Memory B cell (primary cell): ENCODE measurements around the gene RASAL2.
A peak's percentile ranks its signal among the peaks of the same experiment; 100 is the strongest.

Experiments
- ATAC-seq: fragments of 150-1000 bp; cut with Tn5 transposase; 2 replicates; pipeline ENCODE4 v1.10.0; 2021; ENCODE audit warnings: low read depth, mild to moderate bottlenecking, moderate library complexity
- DNase-seq, 2 donors: peaks; one replicate each; pipeline ENCODE4 v3.0.0; 2022; ENCODE audit warnings: low spot score in 2 of 2
- H3K27ac Mint-ChIP-seq: one replicate; pipeline ENCODE4 v1.8.0; 2022; ENCODE audit warnings: mild to moderate bottlenecking, moderate library complexity, mixed read lengths
- H3K27me3 Mint-ChIP-seq: one replicate; pipeline ENCODE4 v1.8.0; 2022; ENCODE audit warnings: mixed read lengths
- H3K36me3 Mint-ChIP-seq: one replicate; pipeline ENCODE4 v1.8.0; 2022; ENCODE audit warnings: mild to moderate bottlenecking, mixed read lengths
- H3K4me1 Mint-ChIP-seq: one replicate; pipeline ENCODE4 v1.8.0; 2022; ENCODE audit warnings: mixed read lengths
- H3K4me3 Mint-ChIP-seq: one replicate; pipeline ENCODE4 v1.8.0; 2022; ENCODE audit warnings: mild to moderate bottlenecking, moderate library complexity, mixed read lengths
- H3K9me3 Mint-ChIP-seq: one replicate; pipeline ENCODE4 v1.8.0; 2022; ENCODE audit warnings: mixed read lengths

The RASAL2 gene

DNA sequence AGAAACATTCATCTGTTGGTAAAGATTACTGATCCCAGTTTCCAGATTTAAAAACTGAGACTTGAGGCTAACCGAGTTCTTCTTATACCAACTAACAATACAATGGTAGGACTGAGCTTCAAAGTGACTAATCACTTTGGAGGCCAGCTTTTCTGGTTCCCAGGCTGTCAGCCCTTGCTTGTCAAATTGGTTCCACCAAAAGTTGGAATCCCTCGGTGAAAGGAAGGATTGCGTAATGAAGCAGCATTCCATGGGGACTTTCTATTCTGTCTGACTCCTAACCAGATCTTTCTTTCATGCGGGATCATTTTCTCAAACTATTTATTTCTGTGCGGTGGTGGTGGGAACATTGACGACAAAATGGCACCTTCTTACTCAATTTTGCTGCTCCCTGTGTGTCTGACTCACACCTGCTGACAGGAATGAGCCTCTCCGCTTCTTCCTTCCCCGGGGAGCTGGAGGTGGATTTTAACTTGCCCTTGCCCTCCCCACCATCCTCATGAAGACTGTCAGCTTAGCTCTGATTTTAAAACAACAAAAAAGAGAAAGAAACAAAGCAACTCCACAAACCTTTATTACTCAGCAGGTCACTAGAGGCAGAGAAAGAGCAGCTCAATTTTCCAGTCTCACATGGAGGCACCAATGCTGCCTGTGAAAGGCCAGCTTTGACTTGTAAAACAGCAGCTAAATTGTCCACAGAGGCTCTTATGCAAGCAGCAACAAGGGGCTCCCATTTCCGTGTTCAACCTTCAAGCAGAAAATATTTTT, 32.9 kb upstream of the RASAL2 start:
- DNase-seq (no peak), ATAC-seq (no peak)
- no peak overlapping the region for H3K27ac Mint-ChIP-seq
- H3K27me3 Mint-ChIP-seq = peaks cover 5% of the 10 kb centered on the region
- H3K4me3 Mint-ChIP-seq = no peak overlapping the region
- no peaks in the 10 kb centered on the region for H3K36me3 Mint-ChIP-seq
- peaks cover 4% of the 10 kb centered on the region for H3K4me1 Mint-ChIP-seq
- H3K9me3 Mint-ChIP-seq = peaks cover 1% of the 10 kb centered on the region

DNA sequence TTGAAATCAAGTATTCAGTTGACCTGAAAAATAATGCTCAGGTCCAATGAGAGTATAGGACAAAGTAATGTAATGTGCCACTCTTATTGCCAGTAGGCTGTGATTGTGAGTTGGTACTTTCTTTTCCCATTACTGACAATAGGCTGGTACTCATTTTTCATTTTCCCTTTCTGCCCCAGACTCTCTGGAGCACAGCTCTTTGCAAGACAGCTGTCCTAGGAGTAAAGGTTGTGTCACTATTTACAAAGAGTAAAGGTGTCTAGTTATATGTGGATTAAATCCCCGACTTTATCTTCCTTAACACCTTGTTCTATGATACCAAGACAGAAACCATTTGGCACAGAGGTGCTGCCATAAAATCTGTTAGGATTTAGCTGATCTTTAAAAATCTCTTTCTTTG, 32.3 kb upstream of the RASAL2 start:
- no peak for ATAC-seq
- Mint-ChIP-seq H3K36me3 (no peaks in the 10 kb centered on the region), H3K27me3 (peaks cover 5% of the 10 kb centered on the region), H3K27ac (no peak overlapping the region), H3K4me3 (no peak overlapping the region), H3K9me3 (peaks cover 1% of the 10 kb centered on the region), H3K4me1 (peaks cover 2% of the 10 kb centered on the region)
- DNase-seq = no peak

DNA sequence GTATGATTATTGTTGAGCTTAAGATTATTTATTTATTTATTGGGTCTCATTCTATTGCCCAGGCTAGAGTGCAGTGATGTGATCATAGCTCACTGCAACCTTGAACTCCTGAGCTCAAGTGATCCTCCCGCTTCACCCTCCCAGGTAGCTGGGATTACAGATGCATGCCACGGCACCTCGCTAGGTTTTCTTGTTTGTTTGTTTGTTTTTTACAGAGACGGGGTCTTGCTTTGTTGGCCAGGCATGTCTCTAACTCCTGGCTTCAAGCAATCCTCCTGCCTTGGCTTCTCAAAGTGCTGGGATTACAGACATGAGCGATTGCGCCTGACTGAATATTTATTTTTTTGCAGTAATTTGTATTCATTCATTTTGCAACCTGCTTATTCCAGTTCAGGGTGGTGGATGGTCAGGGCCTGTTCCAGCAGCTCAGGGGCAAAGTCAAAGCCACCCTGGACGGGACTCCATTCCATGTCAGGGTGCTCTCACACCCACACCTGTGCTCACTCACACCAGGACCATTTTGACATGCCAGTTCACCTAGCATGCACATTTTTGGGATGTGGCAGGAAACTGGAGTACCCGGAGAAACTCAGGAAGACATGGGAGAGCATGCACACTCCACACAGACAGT, 29.6 kb upstream of the RASAL2 start:
- H3K27me3 Mint-ChIP-seq = peaks cover 3% of the 10 kb centered on the region
- DNase-seq (no peak), ATAC-seq (no peak)
- H3K9me3 Mint-ChIP-seq = peaks cover 1% of the 10 kb centered on the region
- no peak overlapping the region for H3K4me3 Mint-ChIP-seq
- no peak overlapping the region for H3K27ac Mint-ChIP-seq
- H3K4me1 Mint-ChIP-seq = peaks cover 10% of the 10 kb centered on the region
- H3K36me3 Mint-ChIP-seq = no peaks in the 10 kb centered on the region

DNA sequence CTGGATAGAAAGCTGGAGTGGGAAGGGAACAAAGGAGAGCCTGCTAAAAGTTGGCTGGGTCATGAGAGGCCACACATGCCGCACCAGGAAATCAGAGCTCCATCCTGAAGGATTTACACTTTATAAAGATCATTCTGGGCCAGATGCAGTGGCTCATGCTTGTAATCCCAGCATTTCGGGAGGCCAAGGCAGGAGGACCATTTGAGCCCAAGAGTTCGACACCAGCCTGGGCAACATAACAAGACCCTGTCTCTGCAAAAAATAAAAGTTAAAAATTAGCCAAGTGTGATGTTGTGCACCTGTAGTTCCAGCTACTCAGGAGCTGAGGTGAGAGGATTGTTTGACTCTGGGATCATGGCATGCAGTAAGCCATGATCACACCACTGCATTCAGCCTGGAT, 28.7 kb upstream of the RASAL2 start:
- Mint-ChIP-seq H3K27me3 (no peaks in the 10 kb centered on the region), H3K9me3 (peaks cover 1% of the 10 kb centered on the region), H3K4me1 (peaks cover 10% of the 10 kb centered on the region), H3K36me3 (no peaks in the 10 kb centered on the region), H3K27ac (no peak overlapping the region), H3K4me3 (no peak overlapping the region)
- DNase-seq (no peak), ATAC-seq (no peak)

DNA sequence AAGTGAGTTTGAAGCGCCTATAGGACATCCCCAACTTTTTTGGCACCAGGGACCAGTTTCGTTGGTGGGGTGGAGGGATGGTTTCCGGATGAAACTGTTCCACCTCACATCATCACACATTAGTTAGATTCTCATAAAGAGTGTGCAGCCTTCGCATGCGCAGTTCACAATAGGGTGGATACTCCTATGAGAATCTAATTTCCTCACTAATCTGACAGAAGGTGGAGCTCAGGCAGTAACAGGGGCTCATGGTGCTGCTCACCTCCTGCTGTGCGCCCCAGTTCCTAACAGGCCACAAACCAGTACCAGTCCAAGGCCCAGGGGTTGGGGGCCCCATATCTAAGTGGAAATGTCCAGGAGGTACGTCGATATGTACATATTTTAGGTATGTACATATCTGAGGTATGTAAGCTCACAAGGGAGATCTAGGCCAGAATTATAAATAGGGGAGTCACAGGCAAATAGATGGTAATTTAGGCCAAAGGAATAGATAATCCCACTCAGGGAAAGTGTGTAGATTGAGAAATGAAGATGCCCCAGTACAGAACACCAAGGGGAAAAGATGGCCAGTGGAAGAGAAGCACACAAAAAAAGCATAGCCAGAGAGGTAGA, 27.5 kb upstream of the RASAL2 start:
- no peak for DNase-seq
- Mint-ChIP-seq H3K4me3 (no peak overlapping the region), H3K4me1 (peaks cover 10% of the 10 kb centered on the region), H3K27ac (no peak overlapping the region), H3K36me3 (no peaks in the 10 kb centered on the region), H3K27me3 (no peaks in the 10 kb centered on the region), H3K9me3 (peaks cover 1% of the 10 kb centered on the region)
- ATAC-seq = no peak

DNA sequence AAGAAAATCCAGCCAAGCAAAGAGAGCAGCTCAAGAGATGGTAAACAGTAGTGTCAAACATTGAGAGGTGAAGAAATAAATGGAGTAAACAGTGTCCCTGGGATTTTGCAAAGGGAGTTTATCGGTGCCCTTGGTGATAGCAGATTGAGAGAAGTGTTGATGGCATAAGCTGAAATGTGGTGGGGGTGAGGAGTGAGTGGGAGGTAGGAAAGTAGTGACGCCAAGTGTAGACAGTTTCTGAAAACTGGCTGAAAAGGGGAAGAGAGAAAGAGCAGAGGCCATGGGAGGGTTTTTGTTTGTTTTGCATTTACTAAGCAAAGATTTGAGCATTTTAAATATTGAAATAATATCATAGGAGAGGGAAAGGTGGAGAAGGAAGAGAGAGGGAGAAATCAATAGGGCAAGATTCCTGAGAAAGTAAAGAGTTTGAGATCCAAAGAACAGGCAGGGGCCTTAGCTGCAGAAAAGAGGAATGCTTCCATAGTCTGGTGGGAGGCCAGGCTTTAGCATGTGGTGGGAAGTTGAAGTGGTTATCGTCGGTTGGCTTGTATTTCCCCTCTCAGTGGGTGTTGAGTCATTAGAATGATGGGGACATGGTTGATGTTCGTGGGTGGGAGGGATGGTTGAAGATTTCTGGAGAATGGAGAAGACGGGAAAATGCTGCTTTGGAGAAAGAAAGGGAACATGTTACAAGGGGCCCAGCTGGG, 26.8 kb upstream of the RASAL2 start:
- H3K4me1 Mint-ChIP-seq = peaks cover 10% of the 10 kb centered on the region
- H3K36me3 Mint-ChIP-seq = no peaks in the 10 kb centered on the region
- DNase-seq = no peak
- H3K27me3 Mint-ChIP-seq = no peaks in the 10 kb centered on the region
- no peak overlapping the region for H3K27ac Mint-ChIP-seq
- peak; percentile 60 for ATAC-seq
- H3K9me3 Mint-ChIP-seq = peaks cover 1% of the 10 kb centered on the region
- H3K4me3 Mint-ChIP-seq = no peak overlapping the region

DNA sequence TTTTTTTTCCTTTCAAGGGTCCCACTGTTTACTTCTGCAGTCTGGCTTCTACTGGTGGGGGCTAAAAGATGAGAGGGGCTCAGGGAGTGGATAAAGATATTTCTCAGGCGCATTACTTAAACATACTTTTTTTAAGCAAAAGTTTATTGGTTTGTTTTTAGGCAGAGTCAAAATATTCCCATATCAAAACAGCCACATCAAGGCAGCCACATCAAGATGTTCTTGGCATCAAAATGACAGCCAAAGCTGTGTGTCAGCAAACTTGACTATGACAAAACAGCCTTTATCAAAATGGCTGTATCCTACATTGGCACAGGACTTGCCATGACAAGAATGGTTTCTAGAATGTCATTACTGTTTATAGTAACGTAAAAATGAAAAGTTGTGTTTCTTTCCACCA, 22.1 kb upstream of the RASAL2 start:
- H3K4me1 Mint-ChIP-seq = peaks cover 6% of the 10 kb centered on the region
- no peak overlapping the region for H3K4me3 Mint-ChIP-seq
- no peak for DNase-seq
- no peaks in the 10 kb centered on the region for H3K9me3 Mint-ChIP-seq
- ATAC-seq = no peak
- H3K27ac Mint-ChIP-seq = no peak overlapping the region
- no peaks in the 10 kb centered on the region for H3K36me3 Mint-ChIP-seq
- peaks cover 1% of the 10 kb centered on the region for H3K27me3 Mint-ChIP-seq

DNA sequence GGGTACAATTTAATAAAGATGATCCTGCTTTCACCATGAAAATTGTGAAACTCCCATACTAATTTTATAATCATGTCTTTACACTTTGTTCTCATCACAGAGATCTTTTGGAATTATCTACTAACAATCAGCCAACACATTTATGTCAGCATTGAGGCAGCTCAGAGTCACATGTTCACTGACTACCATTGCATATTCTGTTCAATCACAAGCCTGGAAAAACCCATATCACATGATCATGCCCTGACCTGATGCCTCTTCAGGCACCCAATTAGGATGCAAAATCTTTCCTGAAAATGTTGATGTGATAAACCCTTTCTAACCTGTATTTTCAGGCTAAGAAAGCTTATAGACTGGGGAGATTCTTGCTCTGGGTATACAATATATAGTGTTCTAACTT, 21.6 kb upstream of the RASAL2 start:
- DNase-seq = no peak
- Mint-ChIP-seq H3K27me3 (peaks cover 3% of the 10 kb centered on the region), H3K4me1 (peaks cover under 1% of the 10 kb centered on the region), H3K27ac (no peak overlapping the region), H3K36me3 (no peaks in the 10 kb centered on the region), H3K9me3 (no peaks in the 10 kb centered on the region), H3K4me3 (no peak overlapping the region)
- no peak for ATAC-seq

DNA sequence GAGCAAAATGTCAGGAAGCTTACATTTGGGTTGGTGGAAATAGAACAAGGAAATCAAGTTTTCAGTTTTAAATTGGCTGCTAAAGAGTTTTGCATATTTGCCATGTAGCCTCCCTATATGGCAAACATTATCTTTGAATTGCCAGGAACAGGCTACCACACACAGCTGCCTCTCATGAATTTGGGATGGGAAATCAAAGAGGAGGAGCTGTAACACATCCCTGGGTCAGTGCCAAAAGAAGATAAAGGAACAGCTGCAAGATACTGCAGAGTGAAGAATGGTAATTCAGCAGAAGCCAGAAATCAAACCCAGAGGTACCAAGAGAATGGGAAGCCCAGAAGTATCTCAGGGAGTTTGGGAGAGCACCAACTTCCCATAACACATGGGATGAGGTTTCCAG, 18.6 kb upstream of the RASAL2 start:
- peaks cover 4% of the 10 kb centered on the region for H3K27me3 Mint-ChIP-seq
- H3K4me3 Mint-ChIP-seq = no peak overlapping the region
- H3K9me3 Mint-ChIP-seq = no peaks in the 10 kb centered on the region
- H3K4me1 Mint-ChIP-seq = no peaks in the 10 kb centered on the region
- DNase-seq = no peak
- H3K36me3 Mint-ChIP-seq = no peaks in the 10 kb centered on the region
- ATAC-seq = no peak
- H3K27ac Mint-ChIP-seq = no peak overlapping the region

DNA sequence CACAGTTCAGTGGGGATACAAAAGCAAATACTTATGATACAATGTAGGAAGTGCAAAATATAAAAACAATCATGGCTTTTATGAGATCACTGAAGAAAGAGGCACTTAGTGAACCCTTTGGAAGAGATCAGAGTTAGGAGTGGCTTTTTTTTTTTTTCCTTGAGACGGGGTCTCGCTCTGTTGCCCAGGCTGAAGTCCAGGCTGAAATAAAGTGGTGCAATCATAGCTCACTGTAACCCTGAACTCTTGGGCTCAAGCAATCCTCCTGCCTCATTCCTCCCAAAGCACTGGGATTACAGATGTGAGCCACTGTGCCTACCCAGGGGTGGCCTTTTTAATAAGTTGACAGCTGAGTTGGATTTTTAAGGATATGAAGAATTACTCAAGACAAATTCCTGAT, 17.3 kb upstream of the RASAL2 start:
- DNase-seq = no peak
- Mint-ChIP-seq H3K27me3 (peaks cover 4% of the 10 kb centered on the region), H3K4me3 (no peak overlapping the region), H3K27ac (no peak overlapping the region), H3K9me3 (no peaks in the 10 kb centered on the region), H3K4me1 (no peaks in the 10 kb centered on the region), H3K36me3 (no peaks in the 10 kb centered on the region)
- no peak for ATAC-seq

DNA sequence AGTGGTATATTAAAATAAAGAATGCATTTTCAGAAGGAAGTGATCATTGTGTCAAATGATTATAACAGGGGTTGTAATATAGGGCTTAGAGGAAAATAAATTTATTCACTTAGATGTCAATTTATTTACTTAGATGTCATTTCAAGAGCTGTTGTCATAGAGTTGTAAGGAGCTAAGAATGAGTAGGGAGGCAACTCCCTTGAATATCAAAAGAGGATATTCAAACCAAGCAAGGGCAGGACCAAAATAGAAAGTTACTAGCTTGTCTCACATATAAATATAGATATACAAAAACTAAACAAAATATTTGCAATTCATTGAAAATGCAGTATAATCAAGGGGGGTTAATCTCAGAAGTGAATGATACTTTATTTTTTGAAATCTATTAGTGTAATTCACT, 16.0 kb upstream of the RASAL2 start:
- Mint-ChIP-seq H3K4me3 (no peak overlapping the region), H3K9me3 (no peaks in the 10 kb centered on the region), H3K27me3 (peaks cover 4% of the 10 kb centered on the region), H3K4me1 (no peaks in the 10 kb centered on the region), H3K27ac (no peak overlapping the region), H3K36me3 (no peaks in the 10 kb centered on the region)
- DNase-seq = no peak
- no peak for ATAC-seq

DNA sequence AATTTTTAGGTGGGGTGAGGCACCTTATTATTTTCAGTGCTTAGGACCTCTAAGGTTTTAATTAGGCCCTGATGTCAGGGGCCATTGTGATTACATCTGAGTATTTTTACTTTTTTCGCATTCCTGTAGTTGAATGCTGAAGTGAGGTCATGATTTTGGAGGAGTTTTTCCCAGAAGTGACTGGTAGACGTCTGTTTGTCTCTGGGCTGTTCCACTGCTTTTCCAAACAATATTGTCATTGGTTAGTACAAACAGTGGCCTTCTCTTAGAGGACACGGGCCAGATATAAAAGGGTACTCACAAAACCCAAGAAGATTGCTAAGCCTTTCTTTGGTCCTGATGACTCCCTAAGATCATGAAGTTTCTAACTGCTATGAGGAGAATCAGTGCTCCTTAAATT, 7.6 kb upstream of the RASAL2 start:
- H3K4me1 Mint-ChIP-seq = no peaks in the 10 kb centered on the region
- no peak overlapping the region for H3K4me3 Mint-ChIP-seq
- no peak for DNase-seq
- H3K27me3 Mint-ChIP-seq = peaks cover 14% of the 10 kb centered on the region
- ATAC-seq = no peak
- H3K27ac Mint-ChIP-seq = no peak overlapping the region
- no peaks in the 10 kb centered on the region for H3K36me3 Mint-ChIP-seq
- no peaks in the 10 kb centered on the region for H3K9me3 Mint-ChIP-seq

DNA sequence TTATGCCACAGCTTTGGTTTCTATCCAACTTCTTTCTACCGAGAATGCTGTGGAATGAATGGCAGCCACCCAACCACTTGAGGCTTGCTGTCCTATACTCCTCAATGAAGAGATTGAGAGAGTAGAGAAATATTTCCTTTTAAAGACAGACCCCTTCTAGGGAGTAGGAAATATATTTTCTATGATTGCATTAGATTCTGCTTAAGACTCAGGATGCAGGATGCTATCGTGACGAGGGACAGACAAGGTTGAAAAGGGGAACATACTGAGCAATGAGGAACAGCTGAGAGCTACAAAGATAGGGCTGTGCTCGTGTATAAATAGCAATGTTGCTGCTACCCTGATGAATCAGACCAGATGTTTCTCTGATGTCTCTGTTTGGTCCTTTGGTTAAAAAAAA, 7.1 kb upstream of the RASAL2 start:
- Mint-ChIP-seq H3K27me3 (peaks cover 19% of the 10 kb centered on the region), H3K9me3 (no peaks in the 10 kb centered on the region), H3K4me1 (no peaks in the 10 kb centered on the region), H3K4me3 (no peak overlapping the region), H3K36me3 (no peaks in the 10 kb centered on the region), H3K27ac (no peak overlapping the region)
- DNase-seq (no peak), ATAC-seq (no peak)

DNA sequence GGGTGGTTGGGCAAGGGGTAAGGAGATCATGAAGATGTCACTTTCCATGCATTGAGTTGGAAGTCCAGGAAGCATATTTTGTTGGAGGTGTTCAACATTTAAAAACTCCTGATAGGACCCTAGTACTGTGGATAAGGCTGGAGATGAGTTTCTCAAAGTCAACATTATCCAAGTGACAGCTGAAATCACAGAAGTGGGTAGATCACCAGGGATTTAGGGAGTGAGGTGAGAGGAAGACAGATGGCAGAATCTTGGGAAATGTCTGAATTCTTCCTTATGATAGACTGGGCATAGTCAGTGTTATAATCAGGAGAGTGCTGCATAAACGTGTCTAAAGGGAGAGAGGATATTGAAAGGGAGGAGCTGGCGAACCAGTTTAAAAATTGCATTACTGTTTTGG, 5.3 kb upstream of the RASAL2 start:
- DNase-seq (no peak), ATAC-seq (no peak)
- Mint-ChIP-seq H3K9me3 (no peaks in the 10 kb centered on the region), H3K4me1 (peaks cover 7% of the 10 kb centered on the region), H3K27ac (no peak overlapping the region), H3K4me3 (no peak overlapping the region), H3K27me3 (peaks cover 29% of the 10 kb centered on the region), H3K36me3 (no peaks in the 10 kb centered on the region)
